Uterus (tissue), 4 donors: ENCODE results near the gene SZT2. TPM values are rescaled to one million over a fixed set of nuclear protein-coding genes. Genes with fewer than 3 reads are reported as not detected.

Experiments
- DNase-seq, 2 donors: peaks; one replicate each; pipeline ENCODE4 v3.0.0-alpha.2; 2019 to 2020
- H3K27ac ChIP-seq, 2 donors: fragments of 200-600 bp; sonication (generic); 1 replicate in 1 of 2; 2 replicates in 1 of 2; pipeline ENCODE4 v1.5.1; 2016 to 2018
- H3K27me3 ChIP-seq, 2 donors: fragments of 200-600 bp; sonication (generic); one replicate each; pipeline ENCODE4 v1.5.1; 2018 to 2019; ENCODE audit warnings: control low read depth in 1 of 2
- H3K36me3 ChIP-seq, 2 donors: fragments of 200-600 bp; sonication (generic); one replicate each; pipeline ENCODE4 v1.5.1; 2019; ENCODE audit warnings: control low read depth in 1 of 2
- H3K4me1 ChIP-seq, 2 donors: fragments of 200-600 bp; sonication (generic); one replicate each; pipeline ENCODE4 v1.5.1; 2018 to 2019; ENCODE audit warnings: control low read depth in 1 of 2
- H3K4me3 ChIP-seq, 2 donors: fragments of 200-600 bp; sonication (generic); 1 replicate in 1 of 2; 2 replicates in 1 of 2; pipeline ENCODE4 v1.5.1; 2018 to 2019; ENCODE audit warnings: mild to moderate bottlenecking in 1 of 2
- H3K9me3 ChIP-seq, 2 donors: fragments of 200-600 bp; sonication (generic); one replicate each; pipeline ENCODE4 v1.5.1; 2019; ENCODE audit warnings: control low read depth in 1 of 2
- CTCF ChIP-seq, 4 experiments: fragments of 200-600 bp in 2 of 4; fragments of 450-650 bp in 2 of 4; sonication (generic) in 2 of 4; IDR thresholded peaks; one replicate each; pipeline ENCODE4 v1.5.1; 2016 to 2019; ENCODE audit warnings: antibody characterized with exemption in 4 of 4, mild to moderate bottlenecking in 2 of 4, moderate library complexity in 1 of 4
- POLR2A ChIP-seq, 2 donors: fragments of 450-650 bp; IDR thresholded peaks; one replicate each; pipeline ENCODE4 v1.6.1; 2016; ENCODE audit warnings: antibody characterized with exemption in 2 of 2, mild to moderate bottlenecking in 1 of 2, moderate library complexity in 1 of 2
- intact Hi-C: fragments of 100-400 bp; cut with DNase I; formaldehyde crosslinking; loops from one replicate; pipeline ENCODE4 v1.15.1; 2023; ENCODE audit warnings: low total_unique reads
- total RNA-seq, 4 donors: library from RNA; depleted of rRNA in 3 of 4; stranded (reverse); fragments of >200 nt in 3 of 4; gene quantifications; one replicate each; pipeline versions ENCODE4 v1.1.0 to v1.2.4, GENCODE V29; 2014 to 2023
- donor health status: DM: yes; HTN: yes; CAD: no.

SZT2 gene
- total RNA-seq, 4 donors from 2014 or later: 15.6 to 128 (median 31.0) TPM

GRCh38 chr1:43363283-43363934, 26.3 kb upstream of the SZT2 start:
- H3K36me3 ChIP-seq: no peaks in the 10 kb centered on the region
- no peaks in the 10 kb centered on the region for H3K27me3 ChIP-seq
- H3K4me1 ChIP-seq: peaks cover 0 to 15% of the 10 kb centered on the region in 2 donors
- no peak overlapping the region for H3K27ac ChIP-seq
- no peak for DNase-seq
- TF ChIP-seq CTCF (IDR thresholded peaks at IDR 0.05) (no peak), POLR2A (IDR thresholded peaks at IDR 0.05) (no peak)
- intact Hi-C loops: no loop called here
- H3K9me3 ChIP-seq: no peaks in the 10 kb centered on the region
- H3K4me3 ChIP-seq: no peak overlapping the region

- H3K27ac ChIP-seq: no peak overlapping the region
- no peaks in the 10 kb centered on the region for H3K27me3 ChIP-seq
- no peaks in the 10 kb centered on the region for H3K36me3 ChIP-seq
- intact Hi-C loops: no loop called here
- H3K4me1 ChIP-seq: peaks cover 6 to 13% of the 10 kb centered on the region in 2 donors
- no peak for DNase-seq
- H3K9me3 ChIP-seq: no peaks in the 10 kb centered on the region
- no peak overlapping the region for H3K4me3 ChIP-seq
- TF ChIP-seq POLR2A (IDR thresholded peaks at IDR 0.05): no peak
- TF ChIP-seq CTCF (IDR thresholded peaks at IDR 0.05): no peak
These were observed 25.7 kb upstream of the SZT2 start for GRCh38 chr1:43363935-43364525.

GRCh38 chr1:43365678-43366077, 24.0 kb upstream of the SZT2 start:
- Histone ChIP-seq H3K4me1 (peaks cover 7 to 10% of the 10 kb centered on the region in 2 donors), H3K27me3 (no peaks in the 10 kb centered on the region), H3K27ac (peak overlapping the region in 1 of 2 donors; percentile 96), H3K36me3 (no peaks in the 10 kb centered on the region), H3K4me3 (no peak overlapping the region), H3K9me3 (no peaks in the 10 kb centered on the region)
- DNase-seq: no peak
- intact Hi-C loops: no loop called here
- no peak for TF ChIP-seq CTCF (IDR thresholded peaks at IDR 0.05)

GRCh38 chr1:43366179-43366578, 23.5 kb upstream of the SZT2 start:
- H3K4me3 ChIP-seq: no peak overlapping the region
- H3K27me3 ChIP-seq: no peaks in the 10 kb centered on the region
- H3K9me3 ChIP-seq: no peaks in the 10 kb centered on the region
- H3K4me1 ChIP-seq: peaks cover 7 to 10% of the 10 kb centered on the region in 2 donors
- peak overlapping the region; percentile 42 to 96 for H3K27ac ChIP-seq
- DNase-seq: no peak
- TF ChIP-seq POLR2A (IDR thresholded peaks at IDR 0.05) (no peak), CTCF (IDR thresholded peaks at IDR 0.05) (no peak)
- H3K36me3 ChIP-seq: no peaks in the 10 kb centered on the region
- intact Hi-C loops: no loop called here

GRCh38 chr1:43366601-43367025, 23.1 kb upstream of the SZT2 start:
- H3K27me3 ChIP-seq: no peaks in the 10 kb centered on the region
- intact Hi-C loops: no loop called here
- TF ChIP-seq POLR2A (IDR thresholded peaks at IDR 0.05): no peak
- TF ChIP-seq CTCF (IDR thresholded peaks at IDR 0.05): no peak
- peak overlapping the region; percentile 64 to 65 for H3K4me3 ChIP-seq
- DNase-seq: no peak
- H3K4me1 ChIP-seq: peaks cover 7 to 10% of the 10 kb centered on the region in 2 donors
- no peaks in the 10 kb centered on the region for H3K36me3 ChIP-seq
- H3K9me3 ChIP-seq: no peaks in the 10 kb centered on the region
- H3K27ac ChIP-seq: peak overlapping the region; percentile 42 to 96
